Measurements from ENCODE around the gene GADL1.

GADL1 gene

GRCh38 chr3:30704931-30705890 lies 189.2 kb downstream of the GADL1 start:
- Histone ChIP-seq H3K4me1 (ENCODE audit: control insufficient read depth, insufficient read depth, low read length) (no peaks in the 10 kb centered on the region), H3K36me3 (ENCODE audit: control insufficient read depth in 2 of 2, insufficient read depth in 1 of 2, low read length in 2 of 2) (no peaks in the 10 kb centered on the region), H3K9me3 (ENCODE audit: control insufficient read depth, insufficient read depth, low read depth, low read length) (no peaks in the 10 kb centered on the region), H3K27ac (ENCODE audit: extremely low read depth, low read depth, low read length) (no peak overlapping the region), H3K4me3 (ENCODE audit: low read depth, low read length) (no peak overlapping the region)
- ChIA-PET CTCF (interaction anchor here (0.6 to 1.7 kb wide), 2 partner anchors 12 to 527 kb away, joined by 4 to 9 read pairs; no protein-coding TSS in a partner anchor), POLR2A (no interaction called here)
- TF ChIP-seq TCF7L2 (IDR thresholded peaks at IDR 0.05; ENCODE audit: borderline replicate concordance, low read depth, low read length) (no peak), REPIN1 (tag by site-specific recombination; IDR thresholded peaks at IDR 0.05; ENCODE audit: low read depth) (no peak), ZNF501 (tag by site-specific recombination; IDR thresholded peaks at IDR 0.05) (no peak), BCL6B (tag by site-specific recombination; IDR thresholded peaks at IDR 0.05) (no peak), ZBTB6 (tag by site-specific recombination; IDR thresholded peaks at IDR 0.05) (no peak), ZNF394 (tag by site-specific recombination; IDR thresholded peaks at IDR 0.05; ENCODE audit: borderline replicate concordance) (no peak), ZBTB49 (tag by site-specific recombination; IDR thresholded peaks at IDR 0.05; ENCODE audit: low read depth) (no peak)

- Histone ChIP-seq H3K4me3 (ENCODE audit: low read depth, low read length) (no peak overlapping the region), H3K4me1 (ENCODE audit: control insufficient read depth, insufficient read depth, low read length) (no peaks in the 10 kb centered on the region), H3K9me3 (ENCODE audit: control insufficient read depth, insufficient read depth, low read depth, low read length) (no peaks in the 10 kb centered on the region), H3K27ac (ENCODE audit: extremely low read depth, low read depth, low read length) (no peak overlapping the region), H3K36me3 (ENCODE audit: control insufficient read depth in 2 of 2, insufficient read depth in 1 of 2, low read length in 2 of 2) (no peaks in the 10 kb centered on the region)
- no peak for TF ChIP-seq ZBTB21 (tag by site-specific recombination; IDR thresholded peaks at IDR 0.05)
- no peak for TF ChIP-seq ZNF768 (tag by site-specific recombination; IDR thresholded peaks at IDR 0.05)
- TF ChIP-seq ZNF670 (tag by site-specific recombination; IDR thresholded peaks at IDR 0.05; ENCODE audit: low read depth) = no peak
- no peak for TF ChIP-seq ZNF529 (tag by site-specific recombination; IDR thresholded peaks at IDR 0.05; ENCODE audit: insufficient replicate concordance)
- no peak for TF ChIP-seq ZNF692 (tag by site-specific recombination; IDR thresholded peaks at IDR 0.05)
- TF ChIP-seq FEZF1 (tag by site-specific recombination; IDR thresholded peaks at IDR 0.05) = no peak
- CTCF ChIA-PET = no interaction called here
- POLR2A ChIA-PET = no interaction called here
Observed at GRCh38 chr3:30702828-30703397, 191.5 kb downstream of the GADL1 start.
